Effector CD4-positive, alpha-beta T cell (primary cell): ENCODE data around the gene ZNF217.
"Not testable (repeated sequence)": the region's sequence is repeated elsewhere in the genome, so short reads cannot be mapped to it uniquely, and the experiment has no call there.

ENCODE experiments used
- DNase-seq: peaks from one replicate; pipeline ENCODE4 v3.0.0-alpha.2; 2020

Gene ZNF217

GRCh38 chr20:53523615-53524014 lies 70.0 kb downstream of the ZNF217 start:
- DNase-seq: not testable (repeated sequence)

DNA sequence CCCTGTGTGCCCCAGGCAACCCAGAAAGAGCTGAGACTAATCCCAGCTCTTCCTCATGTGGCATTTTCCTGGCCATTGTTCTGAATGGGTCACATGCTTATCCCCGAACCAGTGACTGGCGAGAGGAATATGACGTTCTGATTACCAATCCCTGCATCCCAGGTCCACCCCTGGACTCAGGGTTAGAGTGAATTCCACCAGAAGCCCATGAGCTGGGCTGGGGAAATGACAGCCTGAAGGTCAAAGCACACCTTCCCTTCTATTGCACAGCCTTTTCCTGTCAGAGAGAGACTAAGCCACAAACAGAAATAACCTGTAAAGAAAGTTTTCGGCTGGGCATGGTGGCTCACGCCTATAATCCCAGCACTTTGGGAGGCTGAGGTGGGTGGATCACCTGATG lies 70.9 kb downstream of the ZNF217 start:
- DNase-seq: no peak

DNA sequence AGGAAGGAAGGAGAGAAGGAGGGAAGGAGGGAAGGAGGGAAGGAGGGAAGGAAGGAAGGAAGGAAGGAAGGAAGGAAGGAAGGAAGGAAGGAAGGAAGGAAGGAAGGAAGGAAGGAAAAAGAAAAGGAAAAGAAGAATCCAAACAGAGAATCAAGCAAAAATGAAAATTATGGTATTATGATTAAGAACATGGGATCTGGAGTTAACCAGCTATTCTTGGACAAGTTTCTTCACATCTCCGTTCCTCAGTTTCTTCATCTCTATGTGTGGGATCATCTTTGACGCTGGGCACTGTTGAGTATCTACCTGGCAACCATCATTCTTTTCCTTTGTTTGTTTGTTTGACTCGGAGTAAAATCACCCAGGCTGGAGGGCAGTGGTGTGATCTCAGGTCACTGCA lies 71.6 kb downstream of the ZNF217 start:
- DNase-seq: no peak

DNA sequence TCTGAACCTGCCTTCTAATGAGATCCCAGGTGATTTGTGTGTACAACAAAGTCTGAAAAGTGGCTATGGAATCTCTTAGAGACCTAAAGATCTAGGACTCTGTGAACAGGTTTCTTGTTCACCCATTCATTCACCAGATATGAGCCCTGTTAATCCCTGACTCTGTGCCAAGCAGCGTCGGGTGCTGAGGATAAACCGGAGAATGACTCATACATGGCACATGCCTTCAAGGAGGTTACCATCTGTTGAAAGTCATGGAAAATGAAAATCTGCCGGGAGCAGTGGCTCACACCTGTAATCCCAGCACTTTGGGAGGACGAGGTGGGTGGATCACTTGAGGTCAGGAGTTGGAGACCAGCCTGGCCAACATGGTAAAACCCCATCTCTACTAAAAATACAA lies 72.2 kb downstream of the ZNF217 start:
- not testable (repeated sequence) for DNase-seq

DNA sequence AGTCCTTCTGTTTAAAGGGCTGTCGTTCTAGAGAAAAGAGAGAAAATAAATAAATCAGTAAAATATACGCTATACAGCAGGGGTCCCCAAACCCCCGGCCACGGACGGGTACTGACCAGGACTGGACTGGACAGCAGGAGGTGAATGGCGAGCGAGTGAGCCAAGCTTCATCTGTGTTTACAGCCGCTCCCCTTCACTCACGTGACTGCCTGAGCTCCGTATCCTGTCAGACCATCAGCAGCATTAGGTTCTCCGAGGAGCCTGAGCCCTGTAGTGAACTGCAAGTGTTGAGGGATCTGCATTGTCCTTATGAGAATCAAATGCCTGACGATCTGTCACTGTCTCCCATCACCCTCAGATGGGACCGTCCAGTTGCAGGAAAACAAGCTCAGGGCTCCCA lies 76.5 kb downstream of the ZNF217 start:
- DNase-seq: no peak
